NT2/D1 (cell line): ENCODE data around the gene NAA25.

Experiments used
- SUZ12 ChIP-seq: IDR thresholded peaks from 2 replicates; pipeline ENCODE4 v1.6.1; 2011; ENCODE audit not compliant: insufficient read length, insufficient read depth; ENCODE audit errors: extremely low read depth
- YY1 ChIP-seq: IDR thresholded peaks from 2 replicates; pipeline ENCODE4 v1.6.1; 2011; ENCODE audit not compliant: insufficient read length, insufficient read depth
- ZNF274 ChIP-seq: IDR thresholded peaks from 2 replicates; pipeline ENCODE4 v1.6.1; 2011; ENCODE audit warnings: mild to moderate bottlenecking, low read depth, low read length

- TF ChIP-seq ZNF274 (no peak), YY1 (no peak), SUZ12 (no peak)
Observed at GRCh38 chr12:112091563-112091962, 17.0 kb downstream of the NAA25 start.
